GM06990 (cell line): ENCODE data around the gene ZNF519.

Source experiments
- DNase-seq: peaks from one replicate; pipeline ENCODE4 v3.0.0-alpha.2; 2011; ENCODE audit not compliant: insufficient read length; ENCODE audit errors: extremely low read depth
- H3K27me3 ChIP-seq: replicated peaks from 2 replicates; pipeline ENCODE4 v1.6.0; 2011; ENCODE audit warnings: low read length; ENCODE audit not compliant: control insufficient read depth, insufficient read depth
- H3K36me3 ChIP-seq: 2 replicates; pipeline ENCODE4 v1.5.1; 2011; ENCODE audit warnings: low read length; ENCODE audit not compliant: control insufficient read depth, insufficient read depth
- H3K4me3 ChIP-seq: replicated peaks from 2 replicates; pipeline ENCODE4 v1.5.1; 2011; ENCODE audit warnings: low read depth, mild to moderate bottlenecking, control low read depth, low read length
- CTCF ChIP-seq: IDR thresholded peaks from 2 replicates; pipeline ENCODE4 v1.5.1; 2011; ENCODE audit warnings: low read length, control low read depth, mild to moderate bottlenecking, inconsistent platforms; ENCODE audit not compliant: insufficient read depth, poor library complexity, severe bottlenecking

The ZNF519 gene

GRCh38 chr18:14092625-14093306 lies 39.5 kb downstream of the ZNF519 start:
- no peak for DNase-seq
- Histone ChIP-seq H3K4me3 (no peak overlapping the region), H3K36me3 (peaks cover 3% of the 10 kb centered on the region; the same call in 1 of the 2 replicates), H3K27me3 (no peaks in the 10 kb centered on the region)
- no peak for TF ChIP-seq CTCF

GRCh38 chr18:14089781-14090180 lies 42.5 kb downstream of the ZNF519 start:
- no peak for TF ChIP-seq CTCF
- Histone ChIP-seq H3K36me3 (no peaks in the 10 kb centered on the region), H3K27me3 (no peaks in the 10 kb centered on the region), H3K4me3 (no peak overlapping the region)
- DNase-seq: no peak

- no peaks in the 10 kb centered on the region for H3K27me3 ChIP-seq
- no peak for DNase-seq
- TF ChIP-seq CTCF: no peak
- H3K4me3 ChIP-seq: no peak overlapping the region
- H3K36me3 ChIP-seq: no peaks in the 10 kb centered on the region
These were observed 43.0 kb downstream of the ZNF519 start for GRCh38 chr18:14089191-14089590.

- DNase-seq: peak; percentile 25
- Histone ChIP-seq H3K36me3 (no peaks in the 10 kb centered on the region), H3K4me3 (no peak overlapping the region), H3K27me3 (no peaks in the 10 kb centered on the region)
- TF ChIP-seq CTCF: peak; percentile 67
These were observed 45.6 kb downstream of the ZNF519 start for GRCh38 chr18:14086458-14087231.

- Histone ChIP-seq H3K36me3 (no peaks in the 10 kb centered on the region), H3K4me3 (no peak overlapping the region), H3K27me3 (no peaks in the 10 kb centered on the region)
- no peak for DNase-seq
- no peak for TF ChIP-seq CTCF
These were observed 46.3 kb downstream of the ZNF519 start for GRCh38 chr18:14085770-14086457.
